ENCODE measurements around the gene CPA5.
"Not testable (repeated sequence)": the region's sequence is repeated elsewhere in the genome, so short reads cannot be mapped to it uniquely, and the experiment has no call there.

CPA5 gene

GRCh38 chr7:130358471-130358870 lies 13.9 kb downstream of the CPA5 start:
- no peak for DNase-seq (ENCODE audit: low spot score)

- DNase-seq (ENCODE audit: low spot score): no peak
Measured at GRCh38 chr7:130359276-130359857, 14.8 kb downstream of the CPA5 start.

GRCh38 chr7:130360518-130360917 lies 15.9 kb downstream of the CPA5 start:
- no peak for DNase-seq (ENCODE audit: low spot score)

- DNase-seq (ENCODE audit: low spot score): no peak
Measured at GRCh38 chr7:130361681-130362080, 17.1 kb downstream of the CPA5 start.

- no peak for DNase-seq (ENCODE audit: low spot score)
Measured at GRCh38 chr7:130362251-130362816, 17.7 kb downstream of the CPA5 start.

- peak; percentile 79 for DNase-seq (ENCODE audit: low spot score)
Measured at GRCh38 chr7:130363026-130363847, 18.6 kb downstream of the CPA5 start.

- DNase-seq (ENCODE audit: low spot score): no peak
Measured at GRCh38 chr7:130364451-130364850, 19.8 kb downstream of the CPA5 start.

- DNase-seq (ENCODE audit: low spot score): no peak
Measured at GRCh38 chr7:130365088-130365487, 20.5 kb downstream of the CPA5 start.

- DNase-seq (ENCODE audit: low spot score): peak; percentile 77
Measured at GRCh38 chr7:130365511-130366441, 21.2 kb downstream of the CPA5 start.

GRCh38 chr7:130366564-130366963 lies 21.9 kb downstream of the CPA5 start:
- no peak for DNase-seq (ENCODE audit: low spot score)

- DNase-seq (ENCODE audit: low spot score): no peak
Measured at GRCh38 chr7:130367088-130367755, 22.6 kb downstream of the CPA5 start.

- DNase-seq (ENCODE audit: low spot score): no peak
Measured at GRCh38 chr7:130367836-130368746, 23.5 kb downstream of the CPA5 start.

- DNase-seq (ENCODE audit: low spot score): peak; percentile 35
Measured at GRCh38 chr7:130369110-130369711, 24.6 kb downstream of the CPA5 start.

GRCh38 chr7:130369831-130370550 lies 25.4 kb downstream of the CPA5 start:
- DNase-seq (ENCODE audit: low spot score): no peak

GRCh38 chr7:130371046-130371445 lies 26.4 kb downstream of the CPA5 start:
- no peak for DNase-seq (ENCODE audit: low spot score)

- DNase-seq (ENCODE audit: low spot score): no peak
Measured at GRCh38 chr7:130372402-130373165, 28.0 kb downstream of the CPA5 start.

- DNase-seq (ENCODE audit: low spot score): no peak
Measured at GRCh38 chr7:130374507-130374906, 29.9 kb downstream of the CPA5 start.

GRCh38 chr7:130376461-130376860 lies 31.8 kb downstream of the CPA5 start:
- DNase-seq (ENCODE audit: low spot score): not testable (repeated sequence)

GRCh38 chr7:130377178-130377577 lies 32.6 kb downstream of the CPA5 start:
- no peak for DNase-seq (ENCODE audit: low spot score)
